Right lobe of liver (tissue), 6 donors: ENCODE measurements around the gene CBLL1. TPM values are rescaled to one million over a fixed set of nuclear protein-coding genes. Genes with fewer than 3 reads are reported as not detected.

Source experiments
- ATAC-seq, 4 donors: fragments of 200-7000 bp; cut with Tn5 transposase; one replicate each; pipeline ENCODE4 v1.9.1; 2020; ENCODE audit warnings: mild to moderate bottlenecking in 4 of 4, moderate library complexity in 4 of 4
- DNase-seq, 3 donors: peaks; one replicate each; pipeline ENCODE4 v3.0.0-alpha.2; 2020
- H3K27ac ChIP-seq, 3 donors: fragments of 200-600 bp; one replicate each; pipeline ENCODE4 v1.8.0; 2022
- H3K27me3 ChIP-seq, 2 donors: fragments of 200-600 bp; one replicate each; pipeline ENCODE4 v1.8.0; 2022
- H3K36me3 ChIP-seq, 4 donors: fragments of 200-600 bp; sonication (generic) in 1 of 4; one replicate each; pipeline versions ENCODE4 v1.5.1 to v1.8.0; 2017 to 2022; ENCODE audit warnings: control low read depth in 1 of 4
- H3K4me1 ChIP-seq, 4 donors: fragments of 200-600 bp; sonication (generic) in 1 of 4; one replicate each; pipeline versions ENCODE4 v1.5.1 to v1.8.0; 2017 to 2022; ENCODE audit warnings: control low read depth in 1 of 4
- H3K4me3 ChIP-seq, 3 donors: fragments of 200-600 bp; one replicate each; pipeline ENCODE4 v1.8.0; 2022
- H3K9me3 ChIP-seq, 4 donors: fragments of 200-600 bp; sonication (generic) in 1 of 4; one replicate each; pipeline versions ENCODE4 v1.5.1 to v1.8.0; 2017 to 2022; ENCODE audit warnings: control low read depth in 1 of 4
- CTCF ChIP-seq, 4 donors: fragments of 200-600 bp in 3 of 4; fragments of 450-650 bp in 1 of 4; IDR thresholded peaks; one replicate each; pipeline versions ENCODE4 v1.5.1 to v1.8.0; 2016 to 2022; ENCODE audit warnings: antibody characterized with exemption in 4 of 4, mild to moderate bottlenecking in 2 of 4
- POLR2A ChIP-seq: fragments of 450-650 bp; IDR thresholded peaks from one replicate; pipeline ENCODE4 v1.6.1; 2017; ENCODE audit warnings: antibody characterized with exemption, mild to moderate bottlenecking
- WGBS: methylation state at CpG from one replicate; pipeline ENCODE4 v1.1.6; 2018; ENCODE audit warnings: low coverage, low lambda C conversion rate; ENCODE audit not compliant: insufficient coverage; ENCODE audit errors: missing lambda C conversion rate; 5-methylcytosine and 5-hydroxymethylcytosine counted together
- intact Hi-C, 2 donors: fragments of 100-400 bp; cut with DNase I; formaldehyde crosslinking; loops; one replicate each; pipeline versions ENCODE4 v1.11.2 to v1.14.1; 2022
- total RNA-seq, 6 experiments: library from RNA; depleted of rRNA in 2 of 6; stranded (reverse); fragments of >200 nt in 2 of 6; fragmentation: NEBNext Ultra II Directional in 3 of 6; extraction: Animal tissue kit (Norgen Biotek cat#: 25700) in 3 of 6; gene quantifications; one replicate each; pipeline versions ENCODE4 v1.1.0 to v1.2.4, GENCODE V29; 2016 to 2023
- donor health status: DM: no; HTN: yes; CAD: no.
- donor health status: DM: no; HTN: no; CAD: no.
- donor health status: DM: no; HTN: no; CAD: no.
- donor health status: DM: no; HTN: yes; CAD: no.
- donor health status: DM: no; HTN: yes; CAD: no.

Gene CBLL1
- total RNA-seq, 6 experiments from 2014 or later, result 5.8 to 11.6 (median 8.5) TPM

- H3K4me1 ChIP-seq, result no peaks in the 10 kb centered on the region
- no peak overlapping the region for H3K27ac ChIP-seq
- WGBS, result 14% methylated on average over 1 of the region's 1 CpG
- ATAC-seq (no peak), DNase-seq (no peak)
- H3K9me3 ChIP-seq, result no peaks in the 10 kb centered on the region
- H3K27me3 ChIP-seq, result no peaks in the 10 kb centered on the region
- H3K36me3 ChIP-seq, result no peaks in the 10 kb centered on the region
- H3K4me3 ChIP-seq, result no peak overlapping the region
- intact Hi-C loops, result no loop called here
- TF ChIP-seq POLR2A (no peak), CTCF (IDR thresholded peaks at IDR 0.05) (no peak)
These were observed 32.6 kb upstream of the CBLL1 start for GRCh38 chr7:107711301-107711700.

GRCh38 chr7:107712025-107712424 lies 31.9 kb upstream of the CBLL1 start:
- H3K4me3 ChIP-seq, result no peak overlapping the region
- H3K27me3 ChIP-seq, result no peaks in the 10 kb centered on the region
- H3K4me1 ChIP-seq, result no peaks in the 10 kb centered on the region
- 67% methylated on average over 1 of the region's 1 CpG for WGBS
- intact Hi-C loops, result no loop called here
- TF ChIP-seq POLR2A (no peak), CTCF (IDR thresholded peaks at IDR 0.05) (no peak)
- no peaks in the 10 kb centered on the region for H3K9me3 ChIP-seq
- no peak for ATAC-seq
- H3K36me3 ChIP-seq, result no peaks in the 10 kb centered on the region
- H3K27ac ChIP-seq, result no peak overlapping the region
- DNase-seq, result no peak

GRCh38 chr7:107712896-107713295 lies 31.0 kb upstream of the CBLL1 start:
- Histone ChIP-seq H3K27ac (no peak overlapping the region), H3K4me3 (no peak overlapping the region), H3K9me3 (no peaks in the 10 kb centered on the region), H3K27me3 (no peaks in the 10 kb centered on the region), H3K36me3 (no peaks in the 10 kb centered on the region), H3K4me1 (no peaks in the 10 kb centered on the region)
- DNase-seq (no peak), ATAC-seq (no peak)
- TF ChIP-seq CTCF (IDR thresholded peaks at IDR 0.05), result no peak
- 73% methylated on average over 1 of the region's 1 CpG for WGBS
- intact Hi-C loops, result no loop called here

GRCh38 chr7:107715531-107715930 lies 28.4 kb upstream of the CBLL1 start:
- intact Hi-C loops, result no loop called here
- H3K4me1 ChIP-seq, result no peaks in the 10 kb centered on the region
- no peak for ATAC-seq
- no peaks in the 10 kb centered on the region for H3K9me3 ChIP-seq
- H3K27me3 ChIP-seq, result no peaks in the 10 kb centered on the region
- no peak overlapping the region for H3K27ac ChIP-seq
- no peak for DNase-seq
- H3K4me3 ChIP-seq, result no peak overlapping the region
- TF ChIP-seq CTCF (IDR thresholded peaks at IDR 0.05) (no peak), POLR2A (no peak)
- 75% methylated on average over 6 of the region's 6 CpGs for WGBS
- no peaks in the 10 kb centered on the region for H3K36me3 ChIP-seq
